IPS-18a (cell line): ENCODE data around the gene CHST13.

Experiments used
- H3K27ac ChIP-seq: one replicate; pipeline ENCODE4 v1.5.1; 2013; ENCODE audit warnings: low read length
- H3K27me3 ChIP-seq: one replicate; pipeline ENCODE4 v1.6.1; 2013; ENCODE audit warnings: mild to moderate bottlenecking, low read length; ENCODE audit not compliant: control insufficient read depth, insufficient read depth
- H3K36me3 ChIP-seq: one replicate; pipeline ENCODE4 v1.6.1; 2013; ENCODE audit warnings: low read depth, low read length; ENCODE audit not compliant: control insufficient read depth
- H3K4me1 ChIP-seq: one replicate; pipeline ENCODE4 v1.6.1; 2013; ENCODE audit warnings: low read depth, low read length; ENCODE audit not compliant: control insufficient read depth
- H3K4me3 ChIP-seq: one replicate; pipeline ENCODE4 v1.5.1; 2013; ENCODE audit warnings: low read length
- H3K9ac ChIP-seq: one replicate; pipeline ENCODE4 v1.6.1; 2013; ENCODE audit warnings: mild to moderate bottlenecking, low read length, moderate library complexity
- H3K9me3 ChIP-seq: one replicate; pipeline ENCODE4 v1.6.1; 2013; ENCODE audit warnings: low read depth, low read length; ENCODE audit not compliant: control insufficient read depth

The CHST13 gene

GRCh38 chr3:126512916-126513650 is 10.9 kb upstream of the CHST13 start:
- Histone ChIP-seq H3K9me3 (no peaks in the 10 kb centered on the region), H3K9ac (no peak overlapping the region), H3K4me1 (no peaks in the 10 kb centered on the region), H3K27ac (no peak overlapping the region), H3K27me3 (no peaks in the 10 kb centered on the region), H3K36me3 (no peaks in the 10 kb centered on the region), H3K4me3 (no peak overlapping the region)

GRCh38 chr3:126514161-126514560 is 9.8 kb upstream of the CHST13 start:
- no peaks in the 10 kb centered on the region for H3K36me3 ChIP-seq
- no peaks in the 10 kb centered on the region for H3K9me3 ChIP-seq
- no peaks in the 10 kb centered on the region for H3K27me3 ChIP-seq
- no peaks in the 10 kb centered on the region for H3K4me1 ChIP-seq
- no peak overlapping the region for H3K9ac ChIP-seq
- H3K4me3 ChIP-seq, result no peak overlapping the region
- H3K27ac ChIP-seq, result no peak overlapping the region

- Histone ChIP-seq H3K4me3 (no peak overlapping the region), H3K27ac (no peak overlapping the region), H3K9me3 (no peaks in the 10 kb centered on the region), H3K4me1 (no peaks in the 10 kb centered on the region), H3K9ac (no peak overlapping the region), H3K27me3 (no peaks in the 10 kb centered on the region), H3K36me3 (no peaks in the 10 kb centered on the region)
Observed at GRCh38 chr3:126515066-126515706, 8.8 kb upstream of the CHST13 start.

- no peak overlapping the region for H3K9ac ChIP-seq
- H3K4me1 ChIP-seq, result no peaks in the 10 kb centered on the region
- H3K36me3 ChIP-seq, result no peaks in the 10 kb centered on the region
- no peaks in the 10 kb centered on the region for H3K27me3 ChIP-seq
- H3K27ac ChIP-seq, result no peak overlapping the region
- no peak overlapping the region for H3K4me3 ChIP-seq
- H3K9me3 ChIP-seq, result no peaks in the 10 kb centered on the region
Observed at GRCh38 chr3:126516152-126516935, 7.6 kb upstream of the CHST13 start.

GRCh38 chr3:126516936-126517290 is 7.0 kb upstream of the CHST13 start:
- Histone ChIP-seq H3K4me1 (no peaks in the 10 kb centered on the region), H3K27me3 (no peaks in the 10 kb centered on the region), H3K36me3 (no peaks in the 10 kb centered on the region), H3K27ac (no peak overlapping the region), H3K4me3 (no peak overlapping the region), H3K9me3 (no peaks in the 10 kb centered on the region), H3K9ac (no peak overlapping the region)

- Histone ChIP-seq H3K27ac (no peak within 1 kb of the TSS), H3K9ac (no peak within 1 kb of the TSS), H3K9me3 (no peaks in the 10 kb centered on the region), H3K36me3 (no peaks in the 10 kb centered on the region), H3K4me1 (no peaks in the 10 kb centered on the region), H3K27me3 (peaks cover 1% of the 10 kb centered on the region), H3K4me3 (no peak within 1 kb of the TSS)
Observed at GRCh38 chr3:126517291-126517951, 6.5 kb upstream of the CHST13 start, which contains the start of gene UROC1. TSS of gene UROC1 (minus strand) at chr3:126517773. CDS start at chr3:126517719, 54 bp downstream.

GRCh38 chr3:126517986-126518778 is 5.8 kb upstream of the CHST13 start:
- Histone ChIP-seq H3K9ac (no peak overlapping the region), H3K36me3 (no peaks in the 10 kb centered on the region), H3K27ac (no peak overlapping the region)

GRCh38 chr3:126518779-126519177 is 5.2 kb upstream of the CHST13 start:
- H3K4me3 ChIP-seq, result no peak overlapping the region
- no peaks in the 10 kb centered on the region for H3K36me3 ChIP-seq
- H3K27ac ChIP-seq, result no peak overlapping the region
- no peaks in the 10 kb centered on the region for H3K9me3 ChIP-seq
- H3K9ac ChIP-seq, result no peak overlapping the region
- peaks cover 15% of the 10 kb centered on the region for H3K27me3 ChIP-seq
- no peaks in the 10 kb centered on the region for H3K4me1 ChIP-seq

More at GRCh38 chr3:126517986-126518778, 5.8 kb upstream of the CHST13 start:
- Histone ChIP-seq H3K27me3 (peaks cover 9% of the 10 kb centered on the region), H3K9me3 (no peaks in the 10 kb centered on the region), H3K4me1 (no peaks in the 10 kb centered on the region), H3K4me3 (no peak overlapping the region)

- no peak overlapping the region for H3K4me3 ChIP-seq
- H3K4me1 ChIP-seq, result no peaks in the 10 kb centered on the region
Observed at GRCh38 chr3:126519506-126520455, 4.2 kb upstream of the CHST13 start.

More at GRCh38 chr3:126519506-126520455, 4.2 kb upstream of the CHST13 start:
- no peaks in the 10 kb centered on the region for H3K36me3 ChIP-seq
- H3K9ac ChIP-seq, result no peak overlapping the region
- peaks cover 19% of the 10 kb centered on the region for H3K27me3 ChIP-seq
- no peaks in the 10 kb centered on the region for H3K9me3 ChIP-seq
- H3K27ac ChIP-seq, result no peak overlapping the region
